Testis (tissue), 2 donors: ENCODE results near the gene HSD3B7.

Source experiments
- POLR2A ChIP-seq: fragments of 450-650 bp; IDR thresholded peaks from one replicate; pipeline ENCODE4 v1.6.1; 2017; ENCODE audit warnings: antibody characterized with exemption, mild to moderate bottlenecking, moderate library complexity
- TF ChIP-seq, protein P1 (sequence below), 3 experiments: fragments of 450-650 bp in 2 of 3; fragments of 200-600 bp in 1 of 3; sonication (generic) in 1 of 3; IDR thresholded peaks; one replicate each; pipeline ENCODE4 v1.5.1; 2016 to 2019; ENCODE audit warnings: antibody characterized with exemption in 3 of 3, mild to moderate bottlenecking in 2 of 3, moderate library complexity in 1 of 3

DNA sequence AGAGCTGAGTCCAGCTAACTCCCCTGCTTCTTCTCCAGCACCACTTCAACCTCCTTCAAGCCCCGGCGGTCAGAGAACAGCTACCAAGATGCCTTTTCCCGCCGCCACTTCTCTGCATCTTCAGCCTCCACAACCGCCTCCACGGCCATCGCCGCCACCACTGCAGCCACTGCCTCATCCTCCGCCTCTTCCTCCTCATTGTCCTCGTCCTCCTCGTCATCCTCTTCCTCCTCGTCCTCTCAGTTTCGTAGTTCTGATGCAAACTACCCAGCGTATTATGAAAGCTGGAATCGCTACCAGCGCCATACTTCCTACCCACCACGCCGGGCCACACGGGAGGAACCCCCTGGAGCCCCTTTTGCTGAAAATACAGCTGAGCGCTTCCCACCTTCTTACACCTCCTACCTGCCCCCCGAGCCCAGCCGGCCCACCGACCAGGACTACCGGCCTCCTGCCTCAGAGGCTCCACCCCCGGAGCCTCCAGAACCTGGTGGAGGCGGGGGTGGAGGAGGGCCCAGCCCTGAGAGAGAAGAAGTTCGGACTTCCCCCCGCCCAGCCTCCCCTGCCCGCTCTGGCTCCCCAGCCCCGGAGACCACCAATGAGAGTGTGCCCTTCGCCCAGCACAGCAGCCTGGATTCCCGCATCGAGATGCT lies 20.3 kb upstream of the HSD3B7 start:
- TF ChIP-seq POLR2A: no peak
- TF ChIP-seq, protein P1, sequence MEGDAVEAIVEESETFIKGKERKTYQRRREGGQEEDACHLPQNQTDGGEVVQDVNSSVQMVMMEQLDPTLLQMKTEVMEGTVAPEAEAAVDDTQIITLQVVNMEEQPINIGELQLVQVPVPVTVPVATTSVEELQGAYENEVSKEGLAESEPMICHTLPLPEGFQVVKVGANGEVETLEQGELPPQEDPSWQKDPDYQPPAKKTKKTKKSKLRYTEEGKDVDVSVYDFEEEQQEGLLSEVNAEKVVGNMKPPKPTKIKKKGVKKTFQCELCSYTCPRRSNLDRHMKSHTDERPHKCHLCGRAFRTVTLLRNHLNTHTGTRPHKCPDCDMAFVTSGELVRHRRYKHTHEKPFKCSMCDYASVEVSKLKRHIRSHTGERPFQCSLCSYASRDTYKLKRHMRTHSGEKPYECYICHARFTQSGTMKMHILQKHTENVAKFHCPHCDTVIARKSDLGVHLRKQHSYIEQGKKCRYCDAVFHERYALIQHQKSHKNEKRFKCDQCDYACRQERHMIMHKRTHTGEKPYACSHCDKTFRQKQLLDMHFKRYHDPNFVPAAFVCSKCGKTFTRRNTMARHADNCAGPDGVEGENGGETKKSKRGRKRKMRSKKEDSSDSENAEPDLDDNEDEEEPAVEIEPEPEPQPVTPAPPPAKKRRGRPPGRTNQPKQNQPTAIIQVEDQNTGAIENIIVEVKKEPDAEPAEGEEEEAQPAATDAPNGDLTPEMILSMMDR (IDR thresholded peaks at IDR 0.05): no peak
